Left lobe of liver (tissue), 2 donors: Measurements from ENCODE around the gene RPLP1. TPM values are rescaled to one million over a fixed set of nuclear protein-coding genes. Genes with fewer than 3 reads are reported as not detected.

Source experiments
- ATAC-seq: fragments of 200-7000 bp; cut with Tn5 transposase; one replicate; pipeline ENCODE4 v1.9.1; 2020; ENCODE audit warnings: mild to moderate bottlenecking, moderate library complexity
- DNase-seq: peaks from one replicate; pipeline ENCODE4 v3.0.0-alpha.2; 2020; ENCODE audit warnings: low spot score
- total RNA-seq: library from RNA; stranded (reverse); gene quantifications from one replicate; pipeline ENCODE4 v1.2.1, GENCODE V29; 2021
- donor health status: DM: no; HTN: no; CAD: no; lungs with moderate emphysema.
- donor health status: DM: no; HTN: yes; CAD: no.

Gene RPLP1
- total RNA-seq, 1 donor from 2014 or later, result 577 TPM

- peak; percentile 19 for DNase-seq
- no peak for ATAC-seq
Observed at GRCh38 chr15:69468241-69469121, 15.9 kb downstream of the RPLP1 start.

GRCh38 chr15:69469467-69470201 lies 17.0 kb downstream of the RPLP1 start:
- ATAC-seq (no peak), DNase-seq (peak; percentile 26)

- peak; percentile 7 for DNase-seq
- ATAC-seq, result no peak
Observed at GRCh38 chr15:69472046-69472445, 19.4 kb downstream of the RPLP1 start.

- DNase-seq, result peak; percentile 2
- ATAC-seq, result no peak
Observed at GRCh38 chr15:69472562-69472961, 19.9 kb downstream of the RPLP1 start.

DNA sequence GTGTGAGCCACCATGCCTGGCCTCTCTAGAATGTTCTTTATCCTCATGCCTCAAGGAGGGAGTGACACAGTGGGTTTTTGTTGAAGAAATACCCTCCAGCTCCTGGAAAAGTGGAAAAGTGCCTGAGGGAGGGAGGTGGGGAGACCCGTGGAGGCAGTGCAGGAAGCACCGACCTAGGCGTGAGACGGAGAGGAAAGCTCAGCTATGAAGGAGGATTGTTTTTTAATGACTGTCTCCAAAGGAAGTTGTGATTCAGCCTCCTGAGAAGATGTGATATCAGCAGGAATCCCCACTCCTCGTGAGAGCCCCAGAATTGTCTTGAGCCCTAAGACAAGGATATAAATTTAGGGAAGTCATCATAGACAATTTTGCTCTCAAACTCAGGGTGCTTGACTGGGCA lies 21.7 kb downstream of the RPLP1 start:
- ATAC-seq (no peak), DNase-seq (no peak)

GRCh38 chr15:69474846-69475455 lies 22.3 kb downstream of the RPLP1 start:
- DNase-seq, result no peak
- no peak for ATAC-seq

GRCh38 chr15:69475769-69476358 lies 23.2 kb downstream of the RPLP1 start:
- DNase-seq (peak; percentile 73), ATAC-seq (peak; percentile 98)

DNA sequence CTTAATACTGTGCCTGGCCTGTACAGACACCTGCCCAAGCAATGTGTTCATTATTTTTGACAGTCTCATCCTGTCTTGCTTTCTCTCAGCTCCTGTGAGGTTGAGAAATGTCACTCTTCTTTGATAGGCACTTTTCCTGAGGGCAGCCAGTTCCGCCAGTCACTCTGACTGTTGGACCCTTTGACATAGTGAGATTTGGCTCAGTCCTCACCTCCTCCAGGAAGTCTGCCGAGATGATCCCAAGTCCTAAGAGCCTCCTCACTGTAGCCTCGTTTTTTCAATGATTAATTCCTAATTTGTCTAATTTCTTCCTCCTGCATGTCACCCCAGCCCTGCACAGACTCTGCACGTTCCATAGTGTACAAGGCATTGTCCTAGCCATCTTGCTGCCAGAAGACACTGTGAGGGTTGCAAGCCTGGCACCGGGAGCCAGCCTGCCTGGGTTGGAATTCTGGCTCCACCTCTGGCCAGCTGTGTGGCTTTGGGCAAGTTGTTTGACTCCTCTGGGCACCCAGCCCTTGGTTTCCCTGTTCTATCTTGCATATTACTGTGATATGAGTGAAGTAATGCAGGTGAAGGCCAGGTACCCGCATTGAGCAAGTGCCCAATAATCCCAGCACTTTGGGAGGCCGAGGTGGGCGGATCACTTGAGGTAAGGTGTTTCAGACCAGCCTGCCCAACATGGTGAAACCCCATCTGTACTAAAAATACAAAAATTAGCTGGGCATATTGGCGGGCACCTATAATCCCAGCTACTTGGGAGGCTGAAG lies 24.3 kb downstream of the RPLP1 start:
- DNase-seq, result no peak
- no peak for ATAC-seq

- DNase-seq (peak; percentile 54), ATAC-seq (peak; percentile 61)
Observed at GRCh38 chr15:69478259-69478781, 25.7 kb downstream of the RPLP1 start.

DNA sequence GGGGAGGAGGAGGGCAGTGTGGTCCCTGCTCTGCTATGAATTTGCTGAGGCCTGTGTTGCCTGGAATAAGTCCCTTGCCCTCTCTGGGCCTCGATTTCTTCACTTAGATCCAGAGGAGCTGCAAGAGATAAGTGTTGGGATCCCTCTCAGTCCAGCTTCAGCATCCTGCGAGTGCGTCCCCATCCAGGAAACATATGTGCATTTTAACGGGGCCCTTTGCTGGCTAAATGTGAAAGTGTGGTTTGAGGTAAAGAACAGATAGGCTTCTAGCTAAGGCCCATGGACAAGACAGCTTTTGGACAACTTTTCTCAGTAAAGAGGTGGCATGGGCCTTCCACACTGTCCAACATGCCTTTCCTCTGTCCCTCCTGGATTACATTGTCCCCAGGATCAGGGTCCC lies 26.5 kb downstream of the RPLP1 start:
- no peak for ATAC-seq
- DNase-seq, result no peak

GRCh38 chr15:69479971-69480370 lies 27.4 kb downstream of the RPLP1 start:
- DNase-seq, result no peak
- ATAC-seq, result no peak

GRCh38 chr15:69480932-69481331 lies 28.3 kb downstream of the RPLP1 start:
- ATAC-seq, result no peak
- DNase-seq, result no peak

GRCh38 chr15:69482686-69483256 lies 30.2 kb downstream of the RPLP1 start:
- ATAC-seq (no peak), DNase-seq (no peak)

DNA sequence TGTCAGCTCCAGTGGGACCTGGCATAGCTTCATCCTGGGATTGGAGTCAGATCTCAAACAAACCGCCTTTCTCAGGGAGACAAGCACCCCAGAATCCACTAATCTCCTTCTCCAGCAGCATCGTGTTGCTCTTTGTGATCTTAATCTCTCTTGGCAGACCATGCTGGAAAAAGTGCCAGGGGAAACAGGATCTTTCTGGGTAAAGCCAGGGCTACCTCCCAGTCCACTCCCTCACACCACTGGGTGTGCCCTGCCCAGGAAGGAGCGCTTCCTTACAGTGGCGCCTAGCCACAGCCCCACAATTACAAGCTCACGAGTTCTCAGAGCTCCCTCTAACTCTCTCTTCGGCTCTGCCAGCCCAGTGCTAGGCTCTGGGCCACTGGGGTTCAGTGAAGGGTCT lies 32.2 kb downstream of the RPLP1 start:
- no peak for ATAC-seq

GRCh38 chr15:69486481-69487110 lies 34.0 kb downstream of the RPLP1 start:
- ATAC-seq, result no peak
- DNase-seq, result no peak

More for the DNA sequence above, 32.2 kb downstream of the RPLP1 start:
- no peak for DNase-seq

GRCh38 chr15:69489073-69489571 lies 36.5 kb downstream of the RPLP1 start:
- ATAC-seq, result no peak
- no peak for DNase-seq

DNA sequence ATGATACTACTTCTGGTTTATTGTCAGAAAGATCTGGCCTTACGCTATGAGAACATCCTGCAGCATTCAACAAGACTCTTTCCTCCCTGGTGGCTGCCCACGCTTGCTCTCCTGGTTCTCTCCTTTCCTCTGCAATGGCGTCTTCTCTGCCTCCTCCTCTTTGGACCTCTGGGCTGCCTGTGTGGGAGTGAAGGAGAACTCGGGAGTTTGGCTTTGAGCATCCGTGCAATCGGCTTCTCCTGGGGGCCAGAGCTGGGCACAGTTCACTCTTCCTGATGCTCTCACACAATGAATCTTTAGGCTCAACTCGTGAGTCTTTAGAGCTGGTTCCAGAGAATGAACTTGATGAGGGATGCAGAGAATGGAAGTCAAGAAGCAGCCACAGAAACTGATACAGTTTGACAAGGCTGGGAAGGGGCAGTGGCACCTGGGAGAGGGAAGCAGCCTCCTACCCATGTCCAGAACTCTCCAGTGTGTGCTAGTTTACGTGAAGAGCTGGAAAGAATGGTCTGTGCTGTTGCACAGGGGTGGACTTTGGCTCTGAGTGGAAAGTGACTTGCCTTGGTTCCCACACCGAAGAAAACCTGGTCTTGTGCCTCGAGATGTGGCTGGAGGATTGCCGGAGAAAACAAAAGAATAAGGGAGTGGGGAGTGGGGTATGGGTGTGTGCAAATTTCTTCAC lies 37.9 kb downstream of the RPLP1 start:
- ATAC-seq (peak; percentile 10), DNase-seq (no peak)

DNA sequence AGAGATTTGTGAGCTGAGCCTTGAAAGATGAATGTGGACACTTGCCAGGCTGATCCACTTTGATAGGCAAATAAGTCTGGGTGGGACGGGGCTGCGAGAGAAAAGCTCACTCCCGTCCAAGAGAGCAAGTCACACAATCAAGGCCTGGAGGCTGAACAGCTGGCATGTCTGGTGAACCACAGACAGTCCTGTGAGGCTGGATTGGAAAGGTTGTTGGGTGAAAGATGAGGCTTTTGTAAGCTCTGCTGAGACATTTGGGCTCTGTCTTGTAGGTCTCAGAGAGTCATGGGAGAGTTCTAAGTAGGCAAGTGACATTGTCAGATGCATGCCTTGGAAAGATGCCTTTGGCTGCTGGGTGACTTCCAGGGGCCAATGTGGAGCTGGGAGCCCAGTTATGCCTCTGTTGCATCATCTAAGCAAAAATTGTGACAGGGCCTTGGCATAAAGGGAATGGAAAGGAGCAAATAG lies 38.5 kb downstream of the RPLP1 start:
- ATAC-seq, result peak; percentile 93
- DNase-seq, result peak; percentile 88
